D721Med (cell line): ENCODE measurements around the gene PCBP2.
"Not testable (repeated sequence)": the region's sequence is repeated elsewhere in the genome, so short reads cannot be mapped to it uniquely, and the experiment has no call there.

ENCODE experiments used
- DNase-seq: peaks from one replicate; pipeline ENCODE4 v3.0.0; 2011; ENCODE audit warnings: low spot score; ENCODE audit not compliant: insufficient read length
- FAIRE-seq: peaks from 2 replicates; lab custom pipeline; 2011; peaks lifted over from hg19 to GRCh38; lab: Jason Lieb, UNC
- CTCF ChIP-seq: IDR thresholded peaks from 2 replicates; pipeline ENCODE4 v1.5.1; 2012; ENCODE audit warnings: mild to moderate bottlenecking, control low read depth; ENCODE audit not compliant: insufficient read depth; ENCODE audit errors: missing control alignments

Gene PCBP2

GRCh38 chr12:53451661-53452158 is at the start of gene PCBP2:
PCBP2 (plus strand) TSS chr12:53452102; CDS start chr12:53454801, 2,699 bp downstream.
- FAIRE-seq = no peak
- peak; percentile 79 for DNase-seq
- TF ChIP-seq CTCF = peak; percentile 81

- not testable (repeated sequence) for FAIRE-seq, DNase-seq
Measured at GRCh38 chr12:53402351-53402750, 49.6 kb upstream of the PCBP2 start.

- TF ChIP-seq CTCF = no peak
- no peak for DNase-seq
- no peak for FAIRE-seq
Measured at GRCh38 chr12:53402871-53403270, 49.0 kb upstream of the PCBP2 start.

GRCh38 chr12:53410951-53411350 is 41.0 kb upstream of the PCBP2 start:
- FAIRE-seq (no peak), DNase-seq (no peak)
- no peak for TF ChIP-seq CTCF

- no peak for TF ChIP-seq CTCF
- FAIRE-seq (no peak), DNase-seq (no peak)
Measured at GRCh38 chr12:53413485-53414204, 38.3 kb upstream of the PCBP2 start.

GRCh38 chr12:53414756-53415417 is 37.0 kb upstream of the PCBP2 start:
- DNase-seq (no peak), FAIRE-seq (no peak)
- no peak for TF ChIP-seq CTCF

GRCh38 chr12:53415752-53416389 is 36.0 kb upstream of the PCBP2 start:
- FAIRE-seq, DNase-seq: not testable (repeated sequence)

GRCh38 chr12:53417291-53417816 is 34.5 kb upstream of the PCBP2 start:
- not testable (repeated sequence) for FAIRE-seq

More at GRCh38 chr12:53417291-53417816, 34.5 kb upstream of the PCBP2 start:
- not testable (repeated sequence) for DNase-seq
